ENCODE measurements around the gene PPP2R3A.

- TF ChIP-seq CTCF (IDR thresholded peaks at IDR 0.05) (no peak), POLR2A (IDR thresholded peaks at IDR 0.05) (no peak)
These were observed 14.6 kb upstream of the PPP2R3A start for GRCh38 chr3:135950941-135951340.

Measured in right lobe of liver (tissue), 4 donors.